GM06990 (cell line): ENCODE results near the gene CLASRP.

Source experiments
- DNase-seq: peaks from one replicate; pipeline ENCODE4 v3.0.0-alpha.2; 2011; ENCODE audit not compliant: insufficient read length; ENCODE audit errors: extremely low read depth
- H3K27me3 ChIP-seq: replicated peaks from 2 replicates; pipeline ENCODE4 v1.6.0; 2011; ENCODE audit warnings: low read length; ENCODE audit not compliant: control insufficient read depth, insufficient read depth
- H3K36me3 ChIP-seq: 2 replicates; pipeline ENCODE4 v1.5.1; 2011; ENCODE audit warnings: low read length; ENCODE audit not compliant: control insufficient read depth, insufficient read depth
- H3K4me3 ChIP-seq: replicated peaks from 2 replicates; pipeline ENCODE4 v1.5.1; 2011; ENCODE audit warnings: low read depth, mild to moderate bottlenecking, control low read depth, low read length
- CTCF ChIP-seq: IDR thresholded peaks from 2 replicates; pipeline ENCODE4 v1.5.1; 2011; ENCODE audit warnings: low read length, control low read depth, mild to moderate bottlenecking, inconsistent platforms; ENCODE audit not compliant: insufficient read depth, poor library complexity, severe bottlenecking

The CLASRP gene

GRCh38 chr19:45059258-45059965 is 20.6 kb downstream of the CLASRP start:
- Histone ChIP-seq H3K36me3 (peaks cover 58% of the 10 kb centered on the region), H3K4me3 (no peak overlapping the region), H3K27me3 (no peaks in the 10 kb centered on the region)
- TF ChIP-seq CTCF, result peak; percentile 88
- DNase-seq, result no peak

GRCh38 chr19:45061965-45062364 is 23.1 kb downstream of the CLASRP start:
- H3K27me3 ChIP-seq, result no peaks in the 10 kb centered on the region
- TF ChIP-seq CTCF, result no peak
- H3K4me3 ChIP-seq, result no peak overlapping the region
- H3K36me3 ChIP-seq, result peaks cover 47% of the 10 kb centered on the region
- no peak for DNase-seq

GRCh38 chr19:45063851-45064801 is 25.3 kb downstream of the CLASRP start:
- TF ChIP-seq CTCF, result no peak
- DNase-seq, result no peak
- no peak overlapping the region for H3K4me3 ChIP-seq
- no peaks in the 10 kb centered on the region for H3K27me3 ChIP-seq
- H3K36me3 ChIP-seq, result peaks cover 41% of the 10 kb centered on the region

GRCh38 chr19:45066921-45067661 is 28.2 kb downstream of the CLASRP start:
- TF ChIP-seq CTCF, result no peak
- H3K36me3 ChIP-seq, result peaks cover 36% of the 10 kb centered on the region
- no peaks in the 10 kb centered on the region for H3K27me3 ChIP-seq
- DNase-seq, result no peak
- no peak overlapping the region for H3K4me3 ChIP-seq

GRCh38 chr19:45068041-45068440 is 29.2 kb downstream of the CLASRP start:
- no peaks in the 10 kb centered on the region for H3K27me3 ChIP-seq
- peaks cover 38% of the 10 kb centered on the region for H3K36me3 ChIP-seq
- DNase-seq, result no peak
- no peak overlapping the region for H3K4me3 ChIP-seq
- no peak for TF ChIP-seq CTCF
